Ovary (tissue), 3 donors: Measurements from ENCODE around the gene PTPRG.

ENCODE experiments used
- CTCF ChIP-seq, 3 donors: fragments of 450-650 bp in 2 of 3; fragments of 200-600 bp in 1 of 3; IDR thresholded peaks; one replicate each; pipeline versions ENCODE4 v1.5.1 to v1.8.0; 2016 to 2022; ENCODE audit warnings: antibody characterized with exemption in 3 of 3, mild to moderate bottlenecking in 1 of 3
- EP300 ChIP-seq: sonication (generic); formaldehyde crosslinking; IDR thresholded peaks from one replicate; pipeline ENCODE4 v1.6.1; 2017; ENCODE audit warnings: antibody characterized with exemption
- POLR2A ChIP-seq: fragments of 450-650 bp; IDR thresholded peaks from one replicate; pipeline ENCODE4 v1.6.1; 2017; ENCODE audit warnings: antibody characterized with exemption, mild to moderate bottlenecking, moderate library complexity
- donor health status: DM: no; HTN: no; CAD: no.

GRCh38 chr3:61691466-61691865 lies 130.1 kb downstream of the PTPRG start:
- TF ChIP-seq CTCF (IDR thresholded peaks at IDR 0.05) (no peak), POLR2A (no peak), EP300 (no peak)
